ENCODE measurements around the gene HSPG2. TPM values are rescaled to one million over a fixed set of nuclear protein-coding genes. Genes with fewer than 3 reads are reported as not detected.

The HSPG2 gene
- total and polyA plus RNA-seq, 2 donors (not counting 1 experiment from before 2014, with no cell fraction given), result 2.0 to 4.5 TPM

DNA sequence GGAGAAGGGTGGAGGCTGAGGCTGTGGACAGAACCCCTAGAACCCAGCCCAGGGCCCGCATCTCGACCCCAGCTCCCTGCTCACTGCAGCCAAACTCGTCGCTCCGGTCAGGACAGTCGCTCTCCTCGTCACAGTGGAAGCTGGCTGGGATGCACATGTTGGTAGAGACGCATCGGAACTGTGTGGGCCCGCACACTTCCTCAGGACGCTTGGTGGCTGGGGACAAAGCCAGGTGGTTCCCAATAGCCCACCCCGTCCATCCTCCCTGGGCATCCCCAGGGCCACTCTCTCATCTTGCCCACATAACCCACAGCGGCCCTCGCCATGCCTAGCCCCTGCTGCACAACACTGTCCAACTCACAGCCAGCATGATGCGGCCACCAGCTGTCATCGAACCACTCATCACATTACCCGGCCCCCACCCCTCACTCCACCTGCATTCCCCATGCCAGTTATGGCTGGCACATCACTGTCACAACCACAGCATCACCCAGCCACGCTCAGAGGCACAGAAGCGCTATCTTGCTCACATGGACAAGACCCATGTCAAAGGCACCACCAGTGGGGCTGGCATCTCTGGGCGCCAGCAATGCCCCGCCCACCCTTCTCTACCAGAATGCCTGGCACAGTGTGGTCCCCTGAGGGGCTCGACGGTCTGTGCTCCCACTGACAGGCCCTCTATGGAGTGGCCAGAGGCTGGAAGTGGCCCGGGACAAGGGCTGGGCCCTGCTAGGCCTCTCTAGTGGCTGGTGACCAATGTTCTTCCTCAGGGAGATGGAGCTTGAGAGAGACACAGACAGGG is 51.7 kb downstream of the HSPG2 start:
- Histone ChIP-seq H3K4me1 (ENCODE audit: control insufficient read depth in 2 of 2, insufficient read depth in 2 of 2, low read length in 2 of 2) (no peaks in the 10 kb centered on the region), H3K36me3 (replicated peaks in 1 of 2; ENCODE audit: control extremely low read depth in 1 of 2, control insufficient read depth in 1 of 2, extremely low read depth in 1 of 2, insufficient read depth in 2 of 2, low read length in 1 of 2) (no peaks in the 10 kb centered on the region), H4K20me1 (ENCODE audit: control insufficient read depth, insufficient read depth, low read length, poor library complexity, severe bottlenecking) (no peaks in the 10 kb centered on the region), H3K79me2 (ENCODE audit: control insufficient read depth, insufficient read depth, low read length) (no peaks in the 10 kb centered on the region), H3K27ac (ENCODE audit: low read length in 2 of 2) (no peak overlapping the region), H3K9ac (ENCODE audit: low read length) (no peak overlapping the region), H3K27me3 (replicated peaks in 1 of 4; ENCODE audit: control extremely low read depth in 1 of 4, control insufficient read depth in 3 of 4, insufficient read depth in 4 of 4, low read length in 3 of 4) (no peaks in the 10 kb centered on the region), H3K4me2 (replicated peaks; ENCODE audit: low read depth, low read length, poor library complexity, severe bottlenecking) (no peak overlapping the region), H3K4me3 (ENCODE audit: control extremely low read depth in 1 of 5, extremely low read depth in 1 of 5, insufficient read depth in 1 of 5, low read depth in 2 of 5, low read length in 4 of 5) (no peak overlapping the region), H2AFZ (ENCODE audit: insufficient read depth, low read depth, low read length, poor library complexity, severe bottlenecking) (no peak overlapping the region), H3K9me3 (ENCODE audit: control extremely low read depth in 1 of 3, control insufficient read depth in 2 of 3, insufficient read depth in 1 of 3, low read length in 2 of 3) (no peaks in the 10 kb centered on the region)
- DNase-seq (no peak), ATAC-seq (ENCODE audit: low read depth) (no peak)
- ChIA-PET CTCF (no interaction called here), POLR2A (no interaction called here)
- Mint-ChIP-seq H3K27ac (no peak overlapping the region), H3K4me1 (no peaks in the 10 kb centered on the region), H3K4me3 (no peak overlapping the region), H3K9me3 (ENCODE audit: insufficient read depth) (no peaks in the 10 kb centered on the region), H3K27me3 (no peaks in the 10 kb centered on the region)
- TF ChIP-seq, protein P1, sequence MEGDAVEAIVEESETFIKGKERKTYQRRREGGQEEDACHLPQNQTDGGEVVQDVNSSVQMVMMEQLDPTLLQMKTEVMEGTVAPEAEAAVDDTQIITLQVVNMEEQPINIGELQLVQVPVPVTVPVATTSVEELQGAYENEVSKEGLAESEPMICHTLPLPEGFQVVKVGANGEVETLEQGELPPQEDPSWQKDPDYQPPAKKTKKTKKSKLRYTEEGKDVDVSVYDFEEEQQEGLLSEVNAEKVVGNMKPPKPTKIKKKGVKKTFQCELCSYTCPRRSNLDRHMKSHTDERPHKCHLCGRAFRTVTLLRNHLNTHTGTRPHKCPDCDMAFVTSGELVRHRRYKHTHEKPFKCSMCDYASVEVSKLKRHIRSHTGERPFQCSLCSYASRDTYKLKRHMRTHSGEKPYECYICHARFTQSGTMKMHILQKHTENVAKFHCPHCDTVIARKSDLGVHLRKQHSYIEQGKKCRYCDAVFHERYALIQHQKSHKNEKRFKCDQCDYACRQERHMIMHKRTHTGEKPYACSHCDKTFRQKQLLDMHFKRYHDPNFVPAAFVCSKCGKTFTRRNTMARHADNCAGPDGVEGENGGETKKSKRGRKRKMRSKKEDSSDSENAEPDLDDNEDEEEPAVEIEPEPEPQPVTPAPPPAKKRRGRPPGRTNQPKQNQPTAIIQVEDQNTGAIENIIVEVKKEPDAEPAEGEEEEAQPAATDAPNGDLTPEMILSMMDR (IDR thresholded peaks at IDR 0.05), result no peak
- TF ChIP-seq EZH2 (IDR thresholded peaks at IDR 0.05; ENCODE audit: borderline replicate concordance, insufficient read depth, low read depth, low read length, poor library complexity, severe bottlenecking), result no peak
- WGBS (ENCODE audit: insufficient coverage), result 90% methylated on average over 24 of the region's 24 CpGs
- intact Hi-C loops (cut with micrococcal nuclease), result no loop called here

DNA sequence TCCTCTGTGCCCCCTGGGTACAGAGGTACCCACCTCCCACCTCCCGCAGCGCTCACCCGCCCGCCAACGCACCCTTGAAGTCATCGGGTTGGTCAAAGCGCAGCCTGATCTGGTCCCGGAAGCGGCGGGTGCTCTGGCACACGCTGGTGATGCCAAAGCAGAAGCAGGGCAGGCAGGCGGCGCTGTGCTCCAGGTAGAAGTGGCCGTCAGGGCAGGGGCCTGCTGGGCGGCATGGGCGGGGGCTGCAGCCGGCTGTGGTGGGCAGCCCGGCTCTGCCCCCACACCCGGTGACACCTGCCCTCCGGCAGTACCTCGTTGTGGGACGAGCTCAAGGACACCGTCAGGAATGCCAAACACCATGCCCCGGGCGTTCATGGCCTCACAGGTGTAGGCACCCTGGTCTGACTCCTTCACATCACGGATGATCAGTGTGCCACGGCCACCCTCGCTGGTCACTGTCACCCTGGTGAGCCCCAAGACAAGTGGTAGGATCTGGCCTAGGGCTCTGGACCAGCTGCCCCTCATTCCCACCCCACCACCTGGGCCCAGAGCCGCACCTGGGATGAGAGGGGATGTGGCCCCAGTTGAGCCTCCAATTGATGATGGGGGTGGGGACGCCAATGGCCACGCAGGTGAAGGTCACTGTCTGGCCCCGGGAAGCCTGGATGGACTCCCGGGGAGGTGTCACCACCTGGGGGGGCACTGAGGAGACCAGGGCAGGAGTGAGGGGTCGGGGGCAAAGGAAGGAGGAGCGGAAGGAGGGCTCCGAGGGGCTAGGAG is 52.5 kb downstream of the HSPG2 start:
- 91% methylated on average over 35 of the region's 36 CpGs for WGBS (ENCODE audit: insufficient coverage)
- H3K36me3 ChIP-seq (replicated peaks in 1 of 2; ENCODE audit: control extremely low read depth in 1 of 2, control insufficient read depth in 1 of 2, extremely low read depth in 1 of 2, insufficient read depth in 2 of 2, low read length in 1 of 2), result no peaks in the 10 kb centered on the region
- H3K27ac ChIP-seq (ENCODE audit: low read length in 2 of 2), result no peak overlapping the region
- H3K4me2 ChIP-seq (replicated peaks; ENCODE audit: low read depth, low read length, poor library complexity, severe bottlenecking), result no peak overlapping the region
- H2AFZ ChIP-seq (ENCODE audit: insufficient read depth, low read depth, low read length, poor library complexity, severe bottlenecking), result no peak overlapping the region
- no peak overlapping the region for H3K4me3 ChIP-seq (ENCODE audit: control extremely low read depth in 1 of 5, extremely low read depth in 1 of 5, insufficient read depth in 1 of 5, low read depth in 2 of 5, low read length in 4 of 5)
- ATAC-seq (ENCODE audit: low read depth) (no peak), DNase-seq (no peak)
- intact Hi-C loops (cut with micrococcal nuclease), result no loop called here
- no peaks in the 10 kb centered on the region for H3K79me2 ChIP-seq (ENCODE audit: control insufficient read depth, insufficient read depth, low read length)
- H3K9me3 ChIP-seq (ENCODE audit: control extremely low read depth in 1 of 3, control insufficient read depth in 2 of 3, insufficient read depth in 1 of 3, low read length in 2 of 3), result no peaks in the 10 kb centered on the region
- Mint-ChIP-seq H3K27me3 (no peaks in the 10 kb centered on the region), H3K4me3 (no peak overlapping the region), H3K9me3 (ENCODE audit: insufficient read depth) (no peaks in the 10 kb centered on the region), H3K27ac (no peak overlapping the region), H3K4me1 (no peaks in the 10 kb centered on the region)
- CTCF ChIA-PET, result no interaction called here
- no peaks in the 10 kb centered on the region for H4K20me1 ChIP-seq (ENCODE audit: control insufficient read depth, insufficient read depth, low read length, poor library complexity, severe bottlenecking)
- H3K27me3 ChIP-seq (replicated peaks in 1 of 4; ENCODE audit: control extremely low read depth in 1 of 4, control insufficient read depth in 3 of 4, insufficient read depth in 4 of 4, low read length in 3 of 4), result no peaks in the 10 kb centered on the region
- POLR2A ChIA-PET, result no interaction called here
- no peak overlapping the region for H3K9ac ChIP-seq (ENCODE audit: low read length)
- no peak for TF ChIP-seq EZH2 (IDR thresholded peaks at IDR 0.05; ENCODE audit: borderline replicate concordance, insufficient read depth, low read depth, low read length, poor library complexity, severe bottlenecking)
- H3K4me1 ChIP-seq (ENCODE audit: control insufficient read depth in 2 of 2, insufficient read depth in 2 of 2, low read length in 2 of 2), result no peaks in the 10 kb centered on the region

All from B cell (primary cell).